Tibial nerve (tissue), 4 donors: Measurements from ENCODE around the gene EPN1. TPM values are rescaled to one million over a fixed set of nuclear protein-coding genes. Genes with fewer than 3 reads are reported as not detected.

Experiments
- DNase-seq, 2 donors: peaks; one replicate each; pipeline ENCODE4 v3.0.0-alpha.2; 2019; ENCODE audit warnings: low spot score in 2 of 2
- H3K27ac ChIP-seq, 4 donors: fragments of 200-600 bp; sonication (generic) in 3 of 4; one replicate each; pipeline ENCODE4 v1.5.1; 2017 to 2019; ENCODE audit warnings: mild to moderate bottlenecking in 1 of 4
- H3K27me3 ChIP-seq, 2 donors: fragments of 200-600 bp; sonication (generic) in 1 of 2; one replicate each; pipeline versions ENCODE4 v1.5.1 to v1.6.0; 2017 to 2019
- H3K36me3 ChIP-seq, 3 donors: fragments of 200-600 bp; sonication (generic); one replicate each; pipeline ENCODE4 v1.5.1; 2018 to 2019
- H3K4me1 ChIP-seq, 4 donors: fragments of 200-600 bp; sonication (generic) in 3 of 4; one replicate each; pipeline ENCODE4 v1.5.1; 2017 to 2019
- H3K4me3 ChIP-seq, 4 donors: fragments of 200-600 bp; sonication (generic) in 3 of 4; one replicate each; pipeline ENCODE4 v1.5.1; 2017 to 2019; ENCODE audit warnings: mild to moderate bottlenecking in 1 of 4, moderate library complexity in 1 of 4
- H3K9me3 ChIP-seq, 4 donors: fragments of 200-600 bp; sonication (generic) in 3 of 4; one replicate each; pipeline ENCODE4 v1.5.1; 2017 to 2019
- CTCF ChIP-seq, 5 experiments: fragments of 200-600 bp in 3 of 5; fragments of 450-650 bp in 2 of 5; sonication (generic) in 3 of 5; IDR thresholded peaks; one replicate each; pipeline ENCODE4 v1.5.1; 2016 to 2019; ENCODE audit warnings: antibody characterized with exemption in 5 of 5, mild to moderate bottlenecking in 3 of 5, moderate library complexity in 2 of 5
- EP300 ChIP-seq, 2 donors: sonication (generic); formaldehyde crosslinking; IDR thresholded peaks; one replicate each; pipeline ENCODE4 v1.6.1; 2017; ENCODE audit warnings: antibody characterized with exemption in 2 of 2, mild to moderate bottlenecking in 1 of 2
- POLR2A ChIP-seq, 2 donors: fragments of 450-650 bp; IDR thresholded peaks; one replicate each; pipeline ENCODE4 v1.6.1; 2017; ENCODE audit warnings: antibody characterized with exemption in 2 of 2, mild to moderate bottlenecking in 2 of 2, moderate library complexity in 2 of 2
- WGBS, 2 donors: methylation state at CpG; one replicate each; pipeline ENCODE4 v1.1.5; 2018; 5-methylcytosine and 5-hydroxymethylcytosine counted together
- total RNA-seq, 4 donors: library from RNA; depleted of rRNA; stranded (reverse); fragments of >200 nt; gene quantifications; one replicate each; pipeline ENCODE4 v1.1.0, GENCODE V29; 2016

The EPN1 gene
- total RNA-seq, 4 donors from 2014 or later: 92.0 to 164 (median 118) TPM

- Histone ChIP-seq H3K9me3 (no peaks in the 10 kb centered on the region), H3K36me3 (peaks cover 3 to 37% (median 17%) of the 10 kb centered on the region in 3 donors), H3K27me3 (no peaks in the 10 kb centered on the region), H3K4me3 (peak overlapping the region; percentile 85 to 98 (median 88)), H3K27ac (peak overlapping the region in 1 of 4 donors; percentile 99), H3K4me1 (peaks cover 0 to 70% (median 44%) of the 10 kb centered on the region in 4 donors)
- no peak for TF ChIP-seq CTCF (IDR thresholded peaks at IDR 0.05)
- no peak for TF ChIP-seq EP300 (IDR thresholded peaks at IDR 0.05)
- TF ChIP-seq POLR2A (IDR thresholded peaks at IDR 0.05): no peak
- 62 to 63% methylated on average over 7 of the region's 7 CpGs for WGBS, 2 donors
- DNase-seq: no peak
These were observed 18.5 kb upstream of the EPN1 start for GRCh38 chr19:55656552-55656951.

GRCh38 chr19:55656988-55657747, 17.9 kb upstream of the EPN1 start:
- TF ChIP-seq POLR2A (IDR thresholded peaks at IDR 0.05): no peak
- no peak for TF ChIP-seq EP300 (IDR thresholded peaks at IDR 0.05)
- Histone ChIP-seq H3K4me3 (peak overlapping the region in 2 of 4 donors; percentile 17 to 85), H3K36me3 (peaks cover 3 to 40% (median 22%) of the 10 kb centered on the region in 3 donors), H3K9me3 (no peaks in the 10 kb centered on the region), H3K27me3 (no peaks in the 10 kb centered on the region), H3K4me1 (peaks cover 0 to 70% (median 44%) of the 10 kb centered on the region in 4 donors), H3K27ac (peak overlapping the region in 1 of 4 donors; percentile 99)
- no peak for DNase-seq
- WGBS, 2 donors: 49 to 58% methylated on average over 18 of the region's 18 CpGs

- DNase-seq: no peak
- no peak for TF ChIP-seq POLR2A (IDR thresholded peaks at IDR 0.05)
- no peak for TF ChIP-seq EP300 (IDR thresholded peaks at IDR 0.05)
- no peak for TF ChIP-seq CTCF (IDR thresholded peaks at IDR 0.05)
- 85 to 89% methylated on average over 34 to 36 of the region's 37 CpGs for WGBS, 2 donors
- Histone ChIP-seq H3K27ac (no peak overlapping the region), H3K4me3 (no peak overlapping the region), H3K27me3 (no peaks in the 10 kb centered on the region), H3K9me3 (no peaks in the 10 kb centered on the region), H3K4me1 (peaks cover 0 to 57% (median 40%) of the 10 kb centered on the region in 4 donors), H3K36me3 (peaks cover 8 to 51% (median 39%) of the 10 kb centered on the region in 3 donors)
These were observed 16.1 kb upstream of the EPN1 start for GRCh38 chr19:55658846-55659459.

GRCh38 chr19:55659822-55660221, 15.2 kb upstream of the EPN1 start:
- Histone ChIP-seq H3K4me1 (peaks cover 0 to 57% (median 40%) of the 10 kb centered on the region in 4 donors), H3K36me3 (peaks cover 8 to 60% (median 44%) of the 10 kb centered on the region in 3 donors)
- WGBS, 2 donors: 69 to 71% methylated on average over 8 to 9 of the region's 9 CpGs

GRCh38 chr19:55660404-55660803, 14.6 kb upstream of the EPN1 start:
- DNase-seq: no peak
- Histone ChIP-seq H3K27ac (no peak overlapping the region), H3K4me3 (no peak overlapping the region), H3K36me3 (peaks cover 8 to 66% (median 44%) of the 10 kb centered on the region in 3 donors), H3K9me3 (no peaks in the 10 kb centered on the region), H3K27me3 (no peaks in the 10 kb centered on the region), H3K4me1 (peaks cover 0 to 57% (median 40%) of the 10 kb centered on the region in 4 donors)
- TF ChIP-seq CTCF (IDR thresholded peaks at IDR 0.05): no peak
- no peak for TF ChIP-seq EP300 (IDR thresholded peaks at IDR 0.05)
- TF ChIP-seq POLR2A (IDR thresholded peaks at IDR 0.05): no peak
- WGBS, 2 donors: 86 to 87% methylated on average over 12 of the region's 12 CpGs

More at GRCh38 chr19:55659822-55660221, 15.2 kb upstream of the EPN1 start:
- Histone ChIP-seq H3K9me3 (no peaks in the 10 kb centered on the region), H3K4me3 (no peak overlapping the region), H3K27me3 (no peaks in the 10 kb centered on the region), H3K27ac (no peak overlapping the region)
- TF ChIP-seq EP300 (IDR thresholded peaks at IDR 0.05) (no peak), CTCF (IDR thresholded peaks at IDR 0.05) (no peak), POLR2A (IDR thresholded peaks at IDR 0.05) (no peak)
- no peak for DNase-seq
